ENCODE results near the gene IL18BP.

The IL18BP gene

DNA sequence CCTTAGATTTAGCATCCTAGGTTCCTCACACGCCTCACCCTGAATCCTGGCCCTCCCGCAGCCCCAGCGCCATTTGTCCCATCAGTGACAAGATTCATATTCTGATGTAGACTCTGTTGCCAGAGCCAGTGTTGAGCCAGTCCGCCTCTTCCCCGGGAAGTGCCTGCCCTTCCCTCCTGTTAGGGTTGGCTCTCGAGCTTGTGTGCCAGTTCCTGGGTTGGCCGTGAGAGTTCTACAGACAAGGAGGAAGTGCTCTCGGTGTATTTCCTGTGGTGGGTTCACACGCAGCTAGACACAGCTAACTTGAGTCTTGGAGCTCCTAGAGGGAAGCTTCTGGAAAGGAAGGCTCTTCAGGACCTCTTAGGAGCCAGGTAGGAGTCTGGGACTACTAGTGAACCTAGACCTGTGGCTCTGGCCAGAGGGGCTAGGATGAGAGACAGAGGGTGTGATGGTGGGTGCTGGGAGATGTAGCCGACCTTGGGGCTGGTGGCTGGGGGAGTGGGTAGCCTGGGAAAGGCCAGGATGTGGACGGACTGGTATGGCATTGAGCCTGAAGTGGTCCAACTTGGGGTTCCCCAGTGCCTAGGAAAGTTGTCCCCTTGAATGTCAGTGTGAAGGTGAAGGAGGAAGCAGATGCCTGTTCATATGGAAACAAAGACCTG lies at the start of gene IL18BP:
TSS of gene IL18BP (plus strand) at position 261 of the 662 bp plus-strand sequence. CDS start 1,076 bp downstream, outside the sequence.
- no peak for DNase-seq (ENCODE audit: low read depth)

DNA sequence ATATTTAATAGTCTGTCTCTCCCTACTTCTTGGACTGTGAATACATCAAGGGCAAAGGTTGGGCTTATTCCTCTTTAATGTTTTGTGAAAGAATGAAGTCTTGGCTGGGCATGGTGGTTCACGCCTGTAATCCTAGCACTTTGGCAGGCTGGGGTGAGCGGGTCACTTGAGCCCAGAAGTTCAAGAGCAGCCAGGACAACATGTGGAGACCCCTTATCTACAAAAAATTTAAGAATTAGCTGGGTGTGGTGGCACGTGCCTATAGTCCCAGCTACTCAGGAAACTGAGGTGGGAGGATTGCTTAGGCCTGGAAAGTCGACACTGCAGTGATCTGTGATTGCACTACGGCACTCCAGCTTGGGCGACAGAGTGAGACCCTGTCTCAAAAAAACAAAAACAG lies 49.7 kb upstream of the IL18BP start:
- DNase-seq (ENCODE audit: low read depth) = no peak

DNA sequence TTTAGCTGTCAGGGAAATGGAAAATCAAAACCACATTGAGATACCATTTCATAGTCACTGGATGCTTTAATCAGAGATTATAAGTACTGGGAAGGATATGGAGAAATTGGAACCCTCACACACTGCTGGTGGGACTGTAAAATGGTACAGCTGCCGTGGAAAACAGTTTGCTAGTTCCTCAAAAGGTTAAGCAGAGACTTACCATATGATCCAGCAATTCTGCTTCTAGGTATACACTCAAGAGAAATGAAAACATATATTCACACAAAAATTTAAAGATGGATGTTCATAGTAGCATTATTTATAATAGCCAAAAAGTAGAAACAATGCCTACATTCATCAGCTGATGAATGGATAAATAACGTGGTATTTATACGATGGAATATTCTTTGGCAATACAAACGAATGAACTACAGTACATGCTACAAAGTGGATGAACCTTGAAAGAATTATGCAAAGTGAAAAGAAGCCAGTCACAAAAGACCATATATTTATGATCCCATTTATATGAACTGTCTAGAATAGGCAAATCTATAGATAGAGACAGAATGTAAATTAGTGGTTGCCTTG lies 46.9 kb upstream of the IL18BP start:
- no peak for DNase-seq (ENCODE audit: low read depth)

DNA sequence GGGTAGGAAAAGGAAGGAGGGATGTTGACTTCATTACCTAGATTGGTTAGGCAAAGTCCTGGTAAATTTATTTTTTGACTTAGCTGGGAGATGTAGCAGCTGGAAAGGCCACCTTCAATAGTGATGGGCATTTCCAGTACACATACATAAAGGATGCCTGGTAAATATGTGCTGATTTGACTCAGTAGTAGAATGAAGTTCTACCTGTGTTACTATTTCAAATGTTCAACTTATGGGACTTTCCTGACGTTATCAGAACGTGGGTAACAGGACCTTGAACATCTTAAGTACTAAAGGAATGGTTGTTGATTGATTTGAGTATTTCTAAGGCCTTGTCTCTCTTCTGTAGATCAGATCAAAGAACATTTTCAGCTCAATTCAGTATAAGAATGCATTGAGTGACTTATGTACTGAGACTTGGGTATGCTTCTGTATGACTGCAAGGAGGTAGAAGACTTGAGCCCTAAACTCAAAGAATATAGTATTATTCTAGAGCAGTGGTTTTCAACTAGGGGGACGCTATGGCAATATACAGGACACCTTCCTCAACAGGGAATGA lies 42.7 kb upstream of the IL18BP start:
- no peak for DNase-seq (ENCODE audit: low read depth)

DNA sequence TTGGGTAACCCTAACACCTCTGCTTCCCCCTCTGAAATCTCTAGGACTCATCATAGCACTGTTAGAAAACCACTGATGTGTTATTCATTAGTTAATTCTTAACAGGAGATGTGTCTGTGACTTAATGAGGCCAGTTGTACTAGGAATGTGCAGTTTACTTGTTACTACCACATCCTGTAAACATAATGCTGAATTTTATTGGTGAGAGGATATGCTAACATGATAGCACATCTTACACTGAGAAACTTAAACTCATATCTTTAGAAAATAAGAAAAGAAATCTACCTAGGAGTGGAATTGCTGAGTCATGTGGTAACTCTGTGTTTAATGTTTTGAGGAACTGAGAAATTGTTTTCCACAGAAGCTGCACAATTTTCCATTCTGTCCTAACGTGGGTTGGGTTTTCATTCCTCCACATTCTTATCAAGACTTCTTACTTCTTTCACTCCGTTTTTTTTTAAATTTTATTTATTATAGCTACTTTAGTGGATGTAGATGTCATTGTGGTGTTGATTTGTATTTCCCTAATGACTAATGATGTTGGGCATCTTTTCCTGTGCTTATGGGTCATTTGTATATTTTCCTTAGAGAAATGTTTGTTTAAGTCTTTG lies 36.2 kb upstream of the IL18BP start:
- DNase-seq (ENCODE audit: low read depth) = no peak

DNA sequence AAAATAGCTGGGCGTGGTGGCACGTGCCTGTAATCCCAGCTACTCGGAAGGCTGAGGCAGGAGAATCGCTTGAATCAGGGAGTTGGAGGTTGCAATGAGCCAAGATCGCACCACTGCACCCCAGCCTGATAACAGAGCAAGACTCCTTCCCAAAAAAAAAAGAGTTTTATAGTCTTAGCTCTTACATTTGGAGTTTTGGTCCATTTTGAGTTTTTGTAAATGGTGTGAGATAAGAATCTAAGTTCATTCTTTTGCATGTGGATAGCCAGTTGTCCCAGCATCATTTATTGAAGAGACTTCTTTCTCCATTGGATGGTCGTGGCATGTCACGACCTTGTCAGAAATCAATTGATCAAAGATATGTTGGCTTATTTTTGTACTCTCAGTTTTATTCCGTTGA lies 35.2 kb upstream of the IL18BP start:
- DNase-seq (ENCODE audit: low read depth) = no peak

DNA sequence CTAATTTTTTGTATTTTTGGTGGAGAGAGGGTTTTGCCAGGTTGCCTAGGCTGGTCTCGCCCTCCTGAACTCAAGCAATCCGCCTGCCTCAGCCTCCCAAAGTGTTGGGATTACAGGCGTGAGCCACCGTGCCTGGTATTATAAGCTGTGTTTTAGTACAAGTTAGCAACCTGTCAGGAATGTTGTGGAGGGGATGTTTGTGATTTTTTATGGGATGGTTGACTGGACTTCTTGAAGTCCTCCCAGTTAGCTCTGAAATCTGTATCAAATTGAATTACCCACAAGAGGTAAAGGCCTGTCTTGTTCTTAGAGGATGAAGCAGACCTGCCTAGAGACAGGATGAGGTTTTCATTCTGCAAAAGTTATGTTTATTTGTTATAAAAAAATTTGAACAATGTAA lies 34.1 kb upstream of the IL18BP start:
- no peak for DNase-seq (ENCODE audit: low read depth)

DNA sequence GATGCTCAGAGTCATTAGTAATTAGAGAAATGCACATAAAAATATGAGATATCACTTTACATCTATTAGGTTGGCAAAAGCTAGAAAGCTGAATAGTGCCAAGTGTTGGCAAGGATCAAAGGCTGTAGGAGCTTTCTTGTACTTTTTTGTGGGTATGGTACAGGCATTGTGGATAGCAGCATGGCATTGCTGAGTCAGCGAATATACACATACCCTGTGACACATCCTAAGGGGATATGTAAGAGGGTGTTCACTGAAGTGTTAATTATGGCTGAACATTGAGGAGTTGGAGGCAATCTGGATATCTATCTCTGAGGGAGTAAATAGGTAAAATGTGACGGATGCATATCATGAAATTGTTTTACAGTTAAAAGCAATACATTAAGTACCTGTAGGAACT lies 27.0 kb upstream of the IL18BP start:
- no peak for DNase-seq (ENCODE audit: low read depth)

DNA sequence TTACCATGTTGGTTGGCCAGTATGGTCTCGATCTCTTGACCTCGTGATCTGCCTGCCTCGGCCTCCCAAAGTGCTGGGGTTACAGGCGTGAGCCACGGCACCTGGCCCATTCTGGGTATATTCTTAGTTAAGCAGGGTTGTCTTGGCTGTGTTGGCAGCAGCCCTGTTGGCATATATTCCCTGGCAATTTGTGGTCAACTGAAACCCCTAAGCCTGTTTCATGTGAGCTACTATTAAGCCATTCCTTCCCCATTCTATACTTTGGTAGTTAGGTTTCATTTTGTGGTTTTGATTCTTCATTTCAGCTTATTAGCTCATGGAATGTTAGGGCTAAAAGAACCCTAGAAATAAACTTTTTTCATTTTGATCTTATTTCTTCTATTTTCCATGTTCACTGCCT lies 22.2 kb upstream of the IL18BP start:
- DNase-seq (ENCODE audit: low read depth) = no peak

DNA sequence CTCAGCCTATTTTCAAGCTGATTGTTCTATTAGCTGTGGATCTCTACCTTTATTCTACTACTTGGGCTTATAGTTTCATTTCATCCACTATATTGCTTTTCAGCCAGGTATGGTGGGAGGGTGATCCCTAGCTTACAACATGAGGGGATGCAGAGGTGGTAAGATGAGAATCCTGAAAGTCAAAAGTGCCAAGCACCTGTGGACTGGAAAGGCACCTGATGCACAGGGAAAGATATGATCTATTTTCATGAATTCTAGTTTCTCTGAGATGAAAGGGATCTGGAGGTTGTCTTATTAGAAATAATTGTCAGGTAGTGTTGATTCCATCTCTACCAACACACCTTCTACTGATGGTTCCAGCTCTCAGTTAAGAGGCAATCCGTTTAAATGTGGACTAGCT lies 21.6 kb upstream of the IL18BP start:
- DNase-seq (ENCODE audit: low read depth) = no peak

DNA sequence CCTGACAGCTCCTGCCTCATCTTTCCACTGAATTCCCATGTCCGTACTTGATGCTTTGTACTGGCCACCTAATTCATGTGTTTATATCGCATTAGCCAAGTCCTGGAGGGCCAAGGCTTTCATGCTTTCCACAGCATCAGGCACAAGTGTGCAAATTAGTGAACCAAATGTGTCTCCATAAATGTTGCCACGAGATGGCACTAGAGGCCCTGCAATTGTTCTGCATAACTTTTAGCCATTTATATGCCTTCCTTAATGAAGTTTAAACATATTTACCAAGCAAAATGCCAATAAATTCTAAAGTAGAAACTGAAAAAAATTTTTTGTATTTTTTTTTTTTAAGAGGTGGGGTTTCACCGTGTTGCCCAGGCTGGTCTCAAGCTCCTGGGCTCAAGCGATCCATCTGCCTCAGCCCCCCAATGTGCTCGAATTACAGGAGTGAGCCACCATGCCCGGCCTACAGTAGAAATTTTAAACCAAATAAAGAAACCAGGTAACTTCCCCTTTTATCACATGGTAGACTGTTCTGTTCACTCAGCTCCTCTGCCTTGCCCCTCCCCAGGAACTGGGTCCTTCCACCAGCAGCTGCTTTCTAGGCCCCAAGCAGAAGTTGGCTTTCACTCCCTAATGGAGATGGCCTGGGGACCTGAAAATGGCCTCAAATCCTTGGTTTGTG lies 20.8 kb upstream of the IL18BP start:
- DNase-seq (ENCODE audit: low read depth) = no peak

DNA sequence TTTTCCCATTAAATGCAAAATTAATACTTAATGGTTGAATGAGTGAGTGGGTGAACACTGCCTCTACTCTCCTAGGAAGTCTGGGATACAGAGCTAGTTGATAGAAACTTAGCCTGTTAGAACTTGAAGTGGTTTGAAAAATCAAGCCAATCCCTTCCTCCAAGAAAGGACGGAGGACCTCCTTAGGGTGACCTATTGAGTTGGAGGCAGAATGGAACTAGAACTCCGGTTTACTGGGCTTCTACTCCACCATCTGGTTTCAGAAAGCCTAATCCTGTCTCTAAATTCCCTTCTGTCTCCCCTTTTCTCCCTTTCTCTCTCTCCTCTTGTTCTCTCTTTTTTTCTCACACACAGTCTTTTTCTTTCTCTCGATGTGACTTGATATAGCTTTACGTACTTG lies 19.6 kb upstream of the IL18BP start:
- no peak for DNase-seq (ENCODE audit: low read depth)

DNA sequence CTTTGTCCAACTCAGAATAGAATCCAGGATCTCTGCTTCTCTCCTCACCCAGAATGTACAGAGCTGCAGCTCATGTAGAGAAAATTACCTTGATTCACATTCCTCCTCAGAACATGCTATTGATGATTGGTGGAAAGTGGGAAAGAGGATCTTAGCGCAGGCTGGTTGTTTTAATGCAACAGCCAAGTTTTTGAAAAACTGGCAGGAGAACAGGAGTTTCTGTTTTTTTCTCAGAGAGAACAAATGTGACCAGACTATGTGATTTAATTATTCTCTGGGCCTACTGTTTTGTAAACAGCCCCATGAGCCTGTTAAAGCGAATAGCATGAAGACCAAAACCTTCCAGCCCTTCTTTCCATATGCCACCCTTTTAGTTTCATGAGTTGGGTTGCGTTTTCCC lies 19.1 kb upstream of the IL18BP start:
- DNase-seq (ENCODE audit: low read depth) = no peak

DNA sequence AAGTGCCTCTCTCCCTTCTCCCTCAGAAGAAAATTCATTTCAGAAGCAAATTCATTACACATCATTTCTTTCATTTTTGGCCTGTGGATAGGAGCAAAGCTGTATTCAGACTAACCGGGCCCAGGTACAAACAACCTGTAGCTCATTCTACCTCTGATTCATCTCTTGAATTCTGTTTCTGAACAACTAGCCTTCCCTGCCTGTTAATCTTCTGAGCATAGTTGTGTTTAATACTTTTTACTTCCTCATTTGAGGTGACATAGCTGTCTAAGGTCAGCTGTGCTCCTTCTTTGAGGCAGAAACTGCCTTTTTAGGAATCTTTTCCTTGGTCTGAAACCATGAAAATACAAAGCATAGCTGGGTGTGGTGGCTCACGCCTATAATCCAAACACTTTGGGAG lies 12.6 kb upstream of the IL18BP start:
- no peak for DNase-seq (ENCODE audit: low read depth)

DNA sequence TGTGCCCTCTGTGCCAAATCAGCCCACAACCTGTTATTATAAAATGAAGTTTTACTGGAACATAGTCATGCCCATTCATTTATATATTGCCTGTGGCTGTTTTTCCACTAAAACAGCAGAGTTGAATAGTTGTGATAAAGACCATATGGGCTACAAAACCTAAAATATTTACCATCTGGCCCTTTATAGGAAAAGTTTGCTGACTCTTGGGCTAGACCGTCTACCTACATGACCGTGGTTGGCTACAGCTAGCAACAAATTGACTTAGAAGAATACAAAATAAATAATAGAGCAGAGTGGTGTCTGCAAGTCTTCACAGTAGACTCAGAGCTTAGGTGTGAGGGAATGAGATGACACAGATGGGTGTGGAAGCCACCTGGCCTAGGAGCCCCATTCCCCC lies 11.2 kb upstream of the IL18BP start:
- DNase-seq (ENCODE audit: low read depth) = no peak

DNA sequence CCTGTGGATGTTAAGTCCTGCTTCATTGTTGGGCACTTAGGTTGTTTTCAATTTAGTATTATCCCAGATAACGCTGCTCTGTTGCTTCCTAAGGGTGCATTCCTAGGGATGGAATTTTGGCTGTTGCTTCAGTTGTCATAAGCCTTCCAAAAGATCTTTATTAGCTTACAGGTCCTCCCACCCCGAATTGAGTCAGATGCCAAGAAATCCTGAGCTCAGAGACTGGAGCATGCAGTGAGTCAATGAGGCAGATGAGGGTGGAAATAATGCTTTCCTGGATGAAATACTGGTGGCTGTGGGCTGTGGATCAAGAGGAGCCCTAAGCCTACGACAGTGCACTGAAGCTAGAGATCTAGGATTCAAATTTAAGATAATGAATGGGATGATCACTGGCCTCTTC lies 10.7 kb upstream of the IL18BP start:
- DNase-seq (ENCODE audit: low read depth) = no peak

DNA sequence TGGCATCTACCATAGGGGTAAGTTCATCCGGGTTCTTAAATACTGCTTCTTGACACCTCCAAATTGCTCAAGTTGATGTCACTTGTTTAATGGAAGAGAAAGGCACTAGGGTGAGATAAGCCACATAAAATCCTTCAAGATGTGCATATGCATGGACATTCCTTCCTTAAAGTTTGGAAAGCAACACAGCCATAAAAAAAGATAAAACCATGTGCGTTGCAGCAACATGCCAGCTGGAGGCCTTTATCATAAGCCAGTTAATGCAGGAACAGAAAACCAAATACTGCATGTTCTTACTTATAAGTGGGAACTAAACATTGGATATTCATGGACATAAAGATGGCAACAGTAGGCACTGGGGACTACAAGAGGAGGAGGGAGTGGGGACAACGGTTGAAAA lies 8.0 kb upstream of the IL18BP start:
- no peak for DNase-seq (ENCODE audit: low read depth)

DNA sequence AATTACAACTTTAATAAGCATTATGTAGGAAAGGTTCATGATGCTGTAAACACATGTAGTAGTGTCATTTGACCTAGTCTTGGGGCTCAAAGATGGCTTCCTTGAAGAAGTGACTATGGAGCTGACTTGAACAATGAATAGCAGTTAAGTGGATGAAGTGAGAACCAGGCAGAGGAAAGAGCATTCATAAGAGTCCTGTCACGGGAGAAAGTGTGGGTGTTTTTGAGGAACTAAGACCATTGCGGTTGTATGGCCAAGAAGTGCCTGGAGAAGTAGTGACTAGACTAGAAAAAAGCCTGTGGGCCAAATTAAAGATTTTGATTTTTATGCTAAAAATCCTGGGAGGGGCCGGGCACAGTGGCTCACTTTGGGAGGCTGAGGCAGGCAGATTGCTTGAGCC lies 7.2 kb upstream of the IL18BP start:
- no peak for DNase-seq (ENCODE audit: low read depth)

DNA sequence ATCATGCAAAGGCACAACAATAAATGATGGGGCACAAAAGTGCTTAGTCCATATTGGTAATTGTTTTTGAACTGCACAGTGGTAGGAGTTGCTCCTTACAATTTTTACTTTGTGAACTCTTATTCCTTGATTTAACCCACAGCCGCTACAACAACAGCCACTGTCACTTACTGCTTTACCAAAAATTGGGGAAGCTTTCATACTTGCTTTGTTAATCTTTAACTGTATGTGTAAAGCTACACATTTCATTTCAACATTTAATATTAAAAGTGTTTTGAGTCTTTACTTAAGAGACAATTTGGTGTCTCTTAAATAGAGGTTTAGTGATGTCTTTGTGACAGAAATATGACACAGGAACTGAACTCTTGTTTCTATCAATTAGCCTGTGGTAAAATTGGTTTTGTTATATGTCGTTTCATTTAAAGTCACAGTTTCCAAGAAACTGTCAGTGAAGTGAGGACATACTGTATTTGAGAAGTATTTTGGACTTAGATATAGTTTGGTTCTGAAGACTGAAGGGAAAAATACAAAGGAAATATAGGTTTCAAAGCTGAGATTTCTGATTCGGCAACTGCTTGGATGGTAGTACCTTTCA lies 6.5 kb upstream of the IL18BP start:
- DNase-seq (ENCODE audit: low read depth) = no peak

DNA sequence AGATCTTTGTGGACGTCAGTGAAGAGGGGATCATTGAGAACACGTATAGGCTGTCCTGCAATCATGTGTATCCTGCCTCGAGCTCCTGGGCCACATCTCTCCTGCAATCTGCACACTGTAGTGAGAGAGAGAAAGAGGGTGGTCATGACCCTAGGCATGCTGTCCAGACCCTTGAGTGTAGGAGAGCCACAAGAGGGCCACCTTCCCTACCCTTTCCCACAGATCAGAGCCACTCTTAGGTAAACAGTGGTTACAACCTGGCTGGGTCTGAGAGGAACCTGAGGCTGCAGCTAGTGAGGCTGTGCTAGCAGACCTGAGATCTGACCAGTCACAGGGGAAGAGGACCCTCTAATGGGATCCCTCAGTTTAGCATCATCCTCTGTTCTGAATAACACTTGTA lies 3.9 kb upstream of the IL18BP start:
- DNase-seq (ENCODE audit: low read depth) = no peak

DNA sequence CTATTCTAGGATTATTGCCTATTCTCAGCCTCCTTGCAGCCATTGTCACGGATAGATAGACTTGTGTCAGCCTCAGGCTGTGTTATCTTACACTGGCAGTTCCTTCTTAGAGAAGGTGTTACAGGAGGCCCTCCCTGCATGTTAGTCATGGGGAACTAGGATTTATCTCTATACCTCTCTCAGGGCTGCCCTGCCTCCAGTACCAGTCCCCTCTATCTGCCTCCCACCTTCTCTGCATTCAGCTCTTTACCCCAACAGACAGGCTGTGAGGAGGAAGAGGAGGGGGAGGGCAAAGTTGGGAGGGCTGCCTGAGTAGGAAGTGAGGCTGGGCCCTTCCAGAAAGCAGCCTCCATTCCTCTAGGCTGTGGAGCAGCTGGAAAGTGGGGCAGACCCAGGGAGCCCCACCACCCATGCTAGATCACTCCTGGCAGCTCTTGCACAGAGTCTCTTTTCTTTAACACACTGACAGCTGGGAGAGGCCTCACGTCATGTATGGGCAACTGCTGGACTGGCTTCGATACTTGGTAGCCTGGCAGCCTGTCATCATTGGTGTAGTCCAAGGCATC lies 2.9 kb upstream of the IL18BP start:
- DNase-seq (ENCODE audit: low read depth) = no peak

DNA sequence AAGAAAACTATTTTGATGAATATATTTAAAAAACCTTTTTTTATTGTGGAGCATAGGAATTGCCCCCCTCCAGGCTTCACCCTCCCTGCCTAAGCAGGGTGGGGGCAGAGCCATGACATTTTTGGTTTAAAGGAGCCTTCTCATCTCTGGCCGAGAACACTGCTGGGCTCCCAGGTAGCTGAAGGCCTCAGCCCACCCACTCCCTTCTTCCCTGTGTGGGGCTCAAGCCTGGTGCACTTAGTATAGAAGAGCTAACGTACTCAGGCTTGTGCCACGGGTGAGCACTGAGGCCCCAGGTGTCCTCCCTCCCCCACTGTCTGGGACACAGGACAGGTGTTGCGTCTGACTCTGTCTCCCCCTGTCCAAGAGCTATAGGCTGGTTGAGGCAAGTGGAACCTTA lies 2.2 kb upstream of the IL18BP start:
- DNase-seq (ENCODE audit: low read depth) = no peak
